ENCODE measurements around the gene NDUFA1. TPM values are rescaled to one million over a fixed set of nuclear protein-coding genes. Genes with fewer than 3 reads are reported as not detected.

Gene NDUFA1
- polyA plus RNA-seq, 3 donors: 55.6 to 353 (median 321) TPM

- H3K36me3 ChIP-seq (replicated peaks in 1 of 2; ENCODE audit: control insufficient read depth in 1 of 2, insufficient read depth in 2 of 2, low read length in 2 of 2): no peaks in the 10 kb centered on the region
- no peak overlapping the region for H3K27ac ChIP-seq (ENCODE audit: low read depth in 1 of 2, low read length in 2 of 2)
- TF ChIP-seq CTCF (IDR thresholded peaks at IDR 0.05): no peak
- H3K9me3 Mint-ChIP-seq: peaks cover 0 to 5% (median 0%) of the 10 kb centered on the region in 7 donors
- 100% methylated on average over 3 of the region's 5 CpGs for WGBS (ENCODE audit: insufficient coverage)
- no peaks in the 10 kb centered on the region for H4K20me1 ChIP-seq (ENCODE audit: insufficient read depth, low read length)
- no peak overlapping the region for H3K4me3 ChIP-seq (replicated peaks in 1 of 3; ENCODE audit: low read depth in 2 of 3, low read length in 3 of 3)
- no peak overlapping the region for H3K27ac Mint-ChIP-seq
- no peak overlapping the region for H2AFZ ChIP-seq (ENCODE audit: insufficient read depth, low read depth, low read length, poor library complexity, severe bottlenecking)
- intact Hi-C loops (cut with micrococcal nuclease): no loop called here
- H3K9me3 ChIP-seq (replicated peaks in 1 of 2; ENCODE audit: control insufficient read depth in 1 of 2, insufficient read depth in 1 of 2, low read length in 2 of 2): no peaks in the 10 kb centered on the region
- H3K4me1 ChIP-seq (ENCODE audit: control insufficient read depth in 1 of 2, insufficient read depth in 2 of 2, low read length in 2 of 2): no peaks in the 10 kb centered on the region
- H3K79me2 ChIP-seq (ENCODE audit: insufficient read depth, low read length): no peaks in the 10 kb centered on the region
- no peak overlapping the region for H3K9ac ChIP-seq (ENCODE audit: insufficient read depth, low read length, poor library complexity, severe bottlenecking)
- no peaks in the 10 kb centered on the region for H3K27me3 ChIP-seq (ENCODE audit: control insufficient read depth in 2 of 2, insufficient read depth in 2 of 2, low read length in 2 of 2)
- no peaks in the 10 kb centered on the region for H3K36me3 Mint-ChIP-seq
- peaks cover 0 to 3% (median 0%) of the 10 kb centered on the region in 3 donors for H3K27me3 Mint-ChIP-seq (ENCODE audit: low read depth in 3 of 3)
- no peaks in the 10 kb centered on the region for H3K4me1 Mint-ChIP-seq
- no peak overlapping the region for H3K4me3 Mint-ChIP-seq
- DNase-seq: no peak
- H3K4me2 ChIP-seq (replicated peaks; ENCODE audit: extremely low read depth, low read length, poor library complexity, severe bottlenecking): no peak overlapping the region
These were observed 44.7 kb downstream of the NDUFA1 start for GRCh38 chrX:119916310-119916709.

GRCh38 chrX:119917877-119918276 lies 46.2 kb downstream of the NDUFA1 start:
- H3K27me3 Mint-ChIP-seq (ENCODE audit: low read depth in 3 of 3): peaks cover 0 to 5% (median 0%) of the 10 kb centered on the region in 3 donors
- Histone ChIP-seq H3K9ac (ENCODE audit: insufficient read depth, low read length, poor library complexity, severe bottlenecking) (no peak overlapping the region), H3K4me1 (ENCODE audit: control insufficient read depth in 1 of 2, insufficient read depth in 2 of 2, low read length in 2 of 2) (no peaks in the 10 kb centered on the region), H2AFZ (ENCODE audit: insufficient read depth, low read depth, low read length, poor library complexity, severe bottlenecking) (no peak overlapping the region), H3K27ac (ENCODE audit: low read depth in 1 of 2, low read length in 2 of 2) (no peak overlapping the region), H3K36me3 (replicated peaks in 1 of 2; ENCODE audit: control insufficient read depth in 1 of 2, insufficient read depth in 2 of 2, low read length in 2 of 2) (no peaks in the 10 kb centered on the region), H3K4me2 (replicated peaks; ENCODE audit: extremely low read depth, low read length, poor library complexity, severe bottlenecking) (no peak overlapping the region), H3K27me3 (ENCODE audit: control insufficient read depth in 2 of 2, insufficient read depth in 2 of 2, low read length in 2 of 2) (no peaks in the 10 kb centered on the region), H4K20me1 (ENCODE audit: insufficient read depth, low read length) (no peaks in the 10 kb centered on the region), H3K9me3 (replicated peaks in 1 of 2; ENCODE audit: control insufficient read depth in 1 of 2, insufficient read depth in 1 of 2, low read length in 2 of 2) (no peaks in the 10 kb centered on the region), H3K4me3 (replicated peaks in 1 of 3; ENCODE audit: low read depth in 2 of 3, low read length in 3 of 3) (no peak overlapping the region), H3K79me2 (ENCODE audit: insufficient read depth, low read length) (no peaks in the 10 kb centered on the region)
- WGBS (ENCODE audit: insufficient coverage): 100% methylated on average over 1 of the region's 2 CpGs
- TF ChIP-seq CTCF (IDR thresholded peaks at IDR 0.05): no peak
- intact Hi-C loops (cut with micrococcal nuclease): no loop called here
- no peaks in the 10 kb centered on the region for H3K4me1 Mint-ChIP-seq
- peaks cover 0 to 5% (median 0%) of the 10 kb centered on the region in 7 donors for H3K9me3 Mint-ChIP-seq
- peaks cover 0 to 1% of the 10 kb centered on the region in 2 donors for H3K36me3 Mint-ChIP-seq
- no peak overlapping the region for H3K4me3 Mint-ChIP-seq
- DNase-seq: no peak
- no peak overlapping the region for H3K27ac Mint-ChIP-seq
